GM12872 (cell line): ENCODE results near the gene RASSF7.

Experiments used
- CTCF ChIP-seq: IDR thresholded peaks from 3 replicates; pipeline ENCODE4 v1.5.1; 2011; ENCODE audit warnings: low read depth, mild to moderate bottlenecking, low read length, moderate library complexity; ENCODE audit not compliant: insufficient read depth

The RASSF7 gene

GRCh38 chr11:575996-576768 lies 15.4 kb downstream of the RASSF7 start, which contains the start of gene PHRF1:
Gene PHRF1 (plus strand): TSS chr11:576470. CDS start chr11:581513, 5,043 bp downstream.
- no peak for TF ChIP-seq CTCF

- no peak for TF ChIP-seq CTCF
Measured at GRCh38 chr11:576811-577610, 16.2 kb downstream of the RASSF7 start.

GRCh38 chr11:577611-577894 lies 16.8 kb downstream of the RASSF7 start:
- no peak for TF ChIP-seq CTCF

- no peak for TF ChIP-seq CTCF
Measured at GRCh38 chr11:578276-579035, 17.7 kb downstream of the RASSF7 start.

- no peak for TF ChIP-seq CTCF
Measured at GRCh38 chr11:579830-580601, 19.2 kb downstream of the RASSF7 start.

GRCh38 chr11:581342-581741 lies 20.6 kb downstream of the RASSF7 start:
- TF ChIP-seq CTCF = no peak
